WTC11 (cell line): ENCODE data around the gene DYNC1I1. TPM values are rescaled to one million over a fixed set of nuclear protein-coding genes. Genes with fewer than 3 reads are reported as not detected.

Source experiments
- ATAC-seq: fragments of 200-7000 bp; cut with Tn5 transposase; 2 replicates; pipeline ENCODE4 v1.10.0; 2021; ENCODE audit warnings: mild to moderate bottlenecking, moderate library complexity
- CTCF ChIA-PET: fragments of 300-600 bp; sonication (Branson Sonifier 250); formaldehyde crosslinking; loops from one replicate; lab custom pipeline; 2021; ENCODE audit warnings: antibody characterized with exemption; lab: Charles Lee
- POLR2A ChIA-PET: fragments of 350-600 bp; sonication (Branson Sonifier 250); formaldehyde crosslinking; loops from one replicate; lab custom pipeline; 2021; ENCODE audit warnings: antibody characterized with exemption; lab: Charles Lee
- DNase-seq: peaks from one replicate; pipeline ENCODE4 v3.0.0; 2021; ENCODE audit warnings: low spot score
- H3K27ac Mint-ChIP-seq: 2 replicates; pipeline ENCODE4 v1.8.0; 2021; ENCODE audit warnings: mixed read lengths
- H3K27me3 Mint-ChIP-seq: 2 replicates; pipeline ENCODE4 v1.8.0; 2021; ENCODE audit warnings: low read depth, mild to moderate bottlenecking, moderate library complexity, mixed read lengths
- H3K36me3 Mint-ChIP-seq: 2 replicates; pipeline ENCODE4 v1.8.0; 2021; ENCODE audit warnings: mixed read lengths
- H3K4me1 Mint-ChIP-seq: 2 replicates; pipeline ENCODE4 v1.8.0; 2022; ENCODE audit warnings: mixed read lengths
- H3K4me3 Mint-ChIP-seq: 2 replicates; pipeline ENCODE4 v1.8.0; 2021; ENCODE audit warnings: mild to moderate bottlenecking, moderate library complexity, mixed read lengths
- H3K9me3 Mint-ChIP-seq: 2 replicates; pipeline ENCODE4 v1.8.0; 2021; ENCODE audit warnings: mixed read lengths
- ETV6 ChIP-seq: sonication (generic); formaldehyde crosslinking; IDR thresholded peaks from 2 replicates; pipeline ENCODE4 v1.8.1; 2022; ENCODE audit warnings: mild to moderate bottlenecking, missing genetic modification reagents
- FOXJ3 ChIP-seq: sonication (generic); formaldehyde crosslinking; IDR thresholded peaks from 2 replicates; pipeline ENCODE4 v1.9.0; 2021; ENCODE audit warnings: missing genetic modification reagents, mild to moderate bottlenecking, borderline replicate concordance
- FOXK1 ChIP-seq: sonication (generic); formaldehyde crosslinking; IDR thresholded peaks from 2 replicates; pipeline ENCODE4 v1.8.0; 2022; ENCODE audit warnings: mild to moderate bottlenecking, moderate library complexity, missing genetic modification reagents
- GABPB1 ChIP-seq: sonication (generic); formaldehyde crosslinking; IDR thresholded peaks from 2 replicates; pipeline ENCODE4 v1.8.1; 2023; ENCODE audit warnings: mild to moderate bottlenecking, missing genetic modification reagents
- IRF2 ChIP-seq: sonication (generic); formaldehyde crosslinking; IDR thresholded peaks from 2 replicates; pipeline ENCODE4 v1.8.0; 2022; ENCODE audit warnings: low read depth, missing genetic modification reagents, borderline replicate concordance
- KAT7 ChIP-seq: sonication (generic); formaldehyde crosslinking; IDR thresholded peaks from 2 replicates; pipeline ENCODE4 v1.8.1; 2023; ENCODE audit warnings: missing genetic modification reagents, mild to moderate bottlenecking, borderline replicate concordance
- MYBL2 ChIP-seq: sonication (generic); formaldehyde crosslinking; IDR thresholded peaks from 2 replicates; pipeline ENCODE4 v1.8.1; 2023; ENCODE audit warnings: mild to moderate bottlenecking, moderate library complexity, missing genetic modification reagents
- NR1H2 ChIP-seq: sonication (generic); formaldehyde crosslinking; IDR thresholded peaks from 2 replicates; pipeline ENCODE4 v1.9.0; 2021; ENCODE audit warnings: mild to moderate bottlenecking, moderate library complexity, missing genetic modification reagents
- NR2C2 ChIP-seq: sonication (generic); formaldehyde crosslinking; IDR thresholded peaks from 2 replicates; pipeline ENCODE4 v1.8.0; 2022; ENCODE audit warnings: mild to moderate bottlenecking, missing genetic modification reagents
- OVOL2 ChIP-seq: fragments of 250-450 bp; sonication (Bioruptor Pico); IDR thresholded peaks from 2 replicates; pipeline ENCODE4 v1.9.0; 2021; ENCODE audit warnings: mild to moderate bottlenecking, borderline replicate concordance
- RORB ChIP-seq: fragments of 250-450 bp; sonication (Bioruptor Pico); IDR thresholded peaks from 2 replicates; pipeline ENCODE4 v1.9.0; 2021; ENCODE audit warnings: mild to moderate bottlenecking
- SOX15 ChIP-seq: fragments of 250-450 bp; sonication (Bioruptor Pico); IDR thresholded peaks from 2 replicates; pipeline ENCODE4 v1.9.0; 2021; ENCODE audit warnings: mild to moderate bottlenecking
- TEAD4 ChIP-seq: sonication (generic); formaldehyde crosslinking; IDR thresholded peaks from 2 replicates; pipeline ENCODE4 v1.8.0; 2022; ENCODE audit warnings: mild to moderate bottlenecking, missing genetic modification reagents
- ZNF416 ChIP-seq: fragments of 250-450 bp; sonication (Bioruptor Pico); IDR thresholded peaks from 2 replicates; pipeline ENCODE4 v1.9.0; 2021; ENCODE audit warnings: mild to moderate bottlenecking, inconsistent platforms
- ZNF423 ChIP-seq: fragments of 250-450 bp; sonication (Bioruptor Pico); IDR thresholded peaks from 2 replicates; pipeline ENCODE4 v2.1.2; 2022; ENCODE audit warnings: mild to moderate bottlenecking, moderate library complexity
- ZNF671 ChIP-seq: fragments of 250-450 bp; sonication (Bioruptor Pico); IDR thresholded peaks from 2 replicates; pipeline ENCODE4 v1.8.0; 2021; ENCODE audit warnings: mild to moderate bottlenecking
- total RNA-seq: library from RNA; stranded (reverse); gene quantifications from 3 replicates; pipeline ENCODE4 v1.2.3, GENCODE V29; 2021
- TF ChIP-seq, protein P1 (sequence below): sonication (generic); formaldehyde crosslinking; IDR thresholded peaks from 2 replicates; pipeline ENCODE4 v1.8.0; 2022; ENCODE audit warnings: mild to moderate bottlenecking, missing genetic modification reagents
- TF ChIP-seq, protein P2 (sequence below): sonication (generic); formaldehyde crosslinking; IDR thresholded peaks from 2 replicates; pipeline ENCODE4 v1.8.0; 2022; ENCODE audit warnings: mild to moderate bottlenecking, missing genetic modification reagents
- TF ChIP-seq, protein P3 (sequence below): sonication (generic); formaldehyde crosslinking; IDR thresholded peaks from 2 replicates; pipeline ENCODE4 v1.8.0; 2023; ENCODE audit warnings: missing genetic modification reagents, mild to moderate bottlenecking, borderline replicate concordance
- TF ChIP-seq, protein P4 (sequence below): sonication (generic); formaldehyde crosslinking; IDR thresholded peaks from 2 replicates; pipeline ENCODE4 v1.8.1; 2023; ENCODE audit warnings: mild to moderate bottlenecking, missing genetic modification reagents, moderate library complexity
- TF ChIP-seq, protein P5 (sequence below): fragments of 200-600 bp; IDR thresholded peaks from 2 replicates; pipeline ENCODE4 v1.8.0; 2022; ENCODE audit warnings: antibody characterized with exemption
- TF ChIP-seq, protein P6 (sequence below): sonication (generic); formaldehyde crosslinking; IDR thresholded peaks from 2 replicates; pipeline ENCODE4 v1.8.1; 2023; ENCODE audit warnings: mild to moderate bottlenecking, moderate library complexity, missing genetic modification reagents
- TF ChIP-seq, protein P7 (sequence below): sonication (generic); formaldehyde crosslinking; IDR thresholded peaks from 2 replicates; pipeline ENCODE4 v1.8.0; 2023; ENCODE audit warnings: mild to moderate bottlenecking, missing genetic modification reagents

DYNC1I1 gene
- total RNA-seq, 1 experiment from 2014 or later = 2.8 TPM

DNA sequence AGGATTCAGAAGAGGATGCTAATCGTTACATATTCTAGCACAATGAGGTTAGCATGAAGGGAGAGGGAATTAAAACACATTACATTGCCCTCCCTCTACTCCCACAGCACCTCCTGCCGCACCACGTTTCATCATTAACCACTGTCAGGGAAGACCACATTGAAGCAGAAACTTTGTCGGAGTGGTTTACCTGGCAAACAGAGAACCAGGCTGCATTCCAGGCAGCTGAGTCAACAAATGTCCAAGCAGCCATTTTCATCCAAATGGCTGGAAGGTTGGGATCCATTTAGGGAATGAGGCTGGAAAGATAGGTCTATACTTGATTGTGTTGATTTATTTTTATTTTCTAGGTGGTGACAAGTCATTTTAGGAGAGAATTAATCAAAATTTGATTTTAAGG, 273.6 kb downstream of the DYNC1I1 start:
- Mint-ChIP-seq H3K9me3 (no peaks in the 10 kb centered on the region), H3K27me3 (no peaks in the 10 kb centered on the region), H3K4me3 (no peak overlapping the region), H3K27ac (no peak overlapping the region), H3K4me1 (no peaks in the 10 kb centered on the region), H3K36me3 (no peaks in the 10 kb centered on the region)
- no peak for DNase-seq
- TF ChIP-seq MYBL2 (no peak), ETV6 (CRISPR knock-in tag) (no peak), NR2C2 (CRISPR knock-in tag) (no peak), IRF2 (CRISPR knock-in tag) (no peak), GABPB1 (CRISPR knock-in tag) (no peak)
- TF ChIP-seq, protein P1, sequence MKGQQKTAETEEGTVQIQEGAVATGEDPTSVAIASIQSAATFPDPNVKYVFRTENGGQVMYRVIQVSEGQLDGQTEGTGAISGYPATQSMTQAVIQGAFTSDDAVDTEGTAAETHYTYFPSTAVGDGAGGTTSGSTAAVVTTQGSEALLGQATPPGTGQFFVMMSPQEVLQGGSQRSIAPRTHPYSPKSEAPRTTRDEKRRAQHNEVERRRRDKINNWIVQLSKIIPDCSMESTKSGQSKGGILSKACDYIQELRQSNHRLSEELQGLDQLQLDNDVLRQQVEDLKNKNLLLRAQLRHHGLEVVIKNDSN (CRISPR knock-in tag) = no peak
- CTCF ChIA-PET = no interaction called here
- POLR2A ChIA-PET = no interaction called here
- ATAC-seq = peak; percentile 60

DNA sequence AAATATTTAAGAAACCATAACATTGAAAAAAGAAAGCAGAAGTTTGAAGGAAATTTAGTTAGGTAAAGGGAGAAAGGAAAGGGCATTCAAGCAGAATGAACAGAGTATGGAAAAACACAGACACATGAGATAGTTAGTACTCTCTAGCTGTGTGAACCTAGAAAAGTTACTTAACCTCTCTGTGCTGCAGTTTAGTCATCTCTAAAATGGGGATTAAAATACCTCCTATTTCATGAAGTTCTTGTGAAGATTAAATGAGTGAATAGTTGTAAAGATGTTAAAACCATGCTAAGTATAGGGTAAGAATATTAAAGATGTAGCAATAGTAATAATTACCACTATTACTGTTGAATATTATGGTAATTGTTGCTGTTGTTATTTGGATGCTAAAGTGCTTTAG, 279.9 kb downstream of the DYNC1I1 start:
- no peak for ATAC-seq
- H3K4me3 Mint-ChIP-seq = no peak overlapping the region
- H3K36me3 Mint-ChIP-seq = no peaks in the 10 kb centered on the region
- H3K9me3 Mint-ChIP-seq = no peaks in the 10 kb centered on the region
- H3K4me1 Mint-ChIP-seq = no peaks in the 10 kb centered on the region
- no peak for DNase-seq
- CTCF ChIA-PET = no interaction called here
- POLR2A ChIA-PET = no interaction called here
- H3K27ac Mint-ChIP-seq = no peak overlapping the region
- H3K27me3 Mint-ChIP-seq = no peaks in the 10 kb centered on the region
- TF ChIP-seq, protein P2, sequence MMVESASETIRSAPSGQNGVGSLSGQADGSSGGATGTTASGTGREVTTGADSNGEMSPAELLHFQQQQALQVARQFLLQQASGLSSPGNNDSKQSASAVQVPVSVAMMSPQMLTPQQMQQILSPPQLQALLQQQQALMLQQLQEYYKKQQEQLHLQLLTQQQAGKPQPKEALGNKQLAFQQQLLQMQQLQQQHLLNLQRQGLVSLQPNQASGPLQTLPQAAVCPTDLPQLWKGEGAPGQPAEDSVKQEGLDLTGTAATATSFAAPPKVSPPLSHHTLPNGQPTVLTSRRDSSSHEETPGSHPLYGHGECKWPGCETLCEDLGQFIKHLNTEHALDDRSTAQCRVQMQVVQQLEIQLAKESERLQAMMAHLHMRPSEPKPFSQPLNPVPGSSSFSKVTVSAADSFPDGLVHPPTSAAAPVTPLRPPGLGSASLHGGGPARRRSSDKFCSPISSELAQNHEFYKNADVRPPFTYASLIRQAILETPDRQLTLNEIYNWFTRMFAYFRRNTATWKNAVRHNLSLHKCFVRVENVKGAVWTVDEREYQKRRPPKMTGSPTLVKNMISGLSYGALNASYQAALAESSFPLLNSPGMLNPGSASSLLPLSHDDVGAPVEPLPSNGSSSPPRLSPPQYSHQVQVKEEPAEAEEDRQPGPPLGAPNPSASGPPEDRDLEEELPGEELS (CRISPR knock-in tag) = no peak
- TF ChIP-seq FOXK1 (CRISPR knock-in tag) = no peak
- TF ChIP-seq, protein P3, sequence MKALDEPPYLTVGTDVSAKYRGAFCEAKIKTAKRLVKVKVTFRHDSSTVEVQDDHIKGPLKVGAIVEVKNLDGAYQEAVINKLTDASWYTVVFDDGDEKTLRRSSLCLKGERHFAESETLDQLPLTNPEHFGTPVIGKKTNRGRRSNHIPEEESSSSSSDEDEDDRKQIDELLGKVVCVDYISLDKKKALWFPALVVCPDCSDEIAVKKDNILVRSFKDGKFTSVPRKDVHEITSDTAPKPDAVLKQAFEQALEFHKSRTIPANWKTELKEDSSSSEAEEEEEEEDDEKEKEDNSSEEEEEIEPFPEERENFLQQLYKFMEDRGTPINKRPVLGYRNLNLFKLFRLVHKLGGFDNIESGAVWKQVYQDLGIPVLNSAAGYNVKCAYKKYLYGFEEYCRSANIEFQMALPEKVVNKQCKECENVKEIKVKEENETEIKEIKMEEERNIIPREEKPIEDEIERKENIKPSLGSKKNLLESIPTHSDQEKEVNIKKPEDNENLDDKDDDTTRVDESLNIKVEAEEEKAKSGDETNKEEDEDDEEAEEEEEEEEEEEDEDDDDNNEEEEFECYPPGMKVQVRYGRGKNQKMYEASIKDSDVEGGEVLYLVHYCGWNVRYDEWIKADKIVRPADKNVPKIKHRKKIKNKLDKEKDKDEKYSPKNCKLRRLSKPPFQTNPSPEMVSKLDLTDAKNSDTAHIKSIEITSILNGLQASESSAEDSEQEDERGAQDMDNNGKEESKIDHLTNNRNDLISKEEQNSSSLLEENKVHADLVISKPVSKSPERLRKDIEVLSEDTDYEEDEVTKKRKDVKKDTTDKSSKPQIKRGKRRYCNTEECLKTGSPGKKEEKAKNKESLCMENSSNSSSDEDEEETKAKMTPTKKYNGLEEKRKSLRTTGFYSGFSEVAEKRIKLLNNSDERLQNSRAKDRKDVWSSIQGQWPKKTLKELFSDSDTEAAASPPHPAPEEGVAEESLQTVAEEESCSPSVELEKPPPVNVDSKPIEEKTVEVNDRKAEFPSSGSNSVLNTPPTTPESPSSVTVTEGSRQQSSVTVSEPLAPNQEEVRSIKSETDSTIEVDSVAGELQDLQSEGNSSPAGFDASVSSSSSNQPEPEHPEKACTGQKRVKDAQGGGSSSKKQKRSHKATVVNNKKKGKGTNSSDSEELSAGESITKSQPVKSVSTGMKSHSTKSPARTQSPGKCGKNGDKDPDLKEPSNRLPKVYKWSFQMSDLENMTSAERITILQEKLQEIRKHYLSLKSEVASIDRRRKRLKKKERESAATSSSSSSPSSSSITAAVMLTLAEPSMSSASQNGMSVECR (CRISPR knock-in tag) = no peak
- TF ChIP-seq TEAD4 = no peak
- TF ChIP-seq ZNF416 (CRISPR knock-in tag) = no peak
- no peak for TF ChIP-seq ZNF423
- TF ChIP-seq NR2C2 (CRISPR knock-in tag) = no peak
- no peak for TF ChIP-seq ZNF671 (CRISPR knock-in tag)
- no peak for TF ChIP-seq RORB
- TF ChIP-seq OVOL2 (CRISPR knock-in tag) = no peak
- no peak for TF ChIP-seq SOX15 (CRISPR knock-in tag)
- TF ChIP-seq KAT7 (CRISPR knock-in tag) = no peak
- TF ChIP-seq, protein P4, sequence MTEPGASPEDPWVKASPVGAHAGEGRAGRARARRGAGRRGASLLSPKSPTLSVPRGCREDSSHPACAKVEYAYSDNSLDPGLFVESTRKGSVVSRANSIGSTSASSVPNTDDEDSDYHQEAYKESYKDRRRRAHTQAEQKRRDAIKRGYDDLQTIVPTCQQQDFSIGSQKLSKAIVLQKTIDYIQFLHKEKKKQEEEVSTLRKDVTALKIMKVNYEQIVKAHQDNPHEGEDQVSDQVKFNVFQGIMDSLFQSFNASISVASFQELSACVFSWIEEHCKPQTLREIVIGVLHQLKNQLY (CRISPR knock-in tag) = no peak
- TF ChIP-seq, protein P5, sequence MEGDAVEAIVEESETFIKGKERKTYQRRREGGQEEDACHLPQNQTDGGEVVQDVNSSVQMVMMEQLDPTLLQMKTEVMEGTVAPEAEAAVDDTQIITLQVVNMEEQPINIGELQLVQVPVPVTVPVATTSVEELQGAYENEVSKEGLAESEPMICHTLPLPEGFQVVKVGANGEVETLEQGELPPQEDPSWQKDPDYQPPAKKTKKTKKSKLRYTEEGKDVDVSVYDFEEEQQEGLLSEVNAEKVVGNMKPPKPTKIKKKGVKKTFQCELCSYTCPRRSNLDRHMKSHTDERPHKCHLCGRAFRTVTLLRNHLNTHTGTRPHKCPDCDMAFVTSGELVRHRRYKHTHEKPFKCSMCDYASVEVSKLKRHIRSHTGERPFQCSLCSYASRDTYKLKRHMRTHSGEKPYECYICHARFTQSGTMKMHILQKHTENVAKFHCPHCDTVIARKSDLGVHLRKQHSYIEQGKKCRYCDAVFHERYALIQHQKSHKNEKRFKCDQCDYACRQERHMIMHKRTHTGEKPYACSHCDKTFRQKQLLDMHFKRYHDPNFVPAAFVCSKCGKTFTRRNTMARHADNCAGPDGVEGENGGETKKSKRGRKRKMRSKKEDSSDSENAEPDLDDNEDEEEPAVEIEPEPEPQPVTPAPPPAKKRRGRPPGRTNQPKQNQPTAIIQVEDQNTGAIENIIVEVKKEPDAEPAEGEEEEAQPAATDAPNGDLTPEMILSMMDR = no peak
- no peak for TF ChIP-seq FOXJ3 (CRISPR knock-in tag)
- TF ChIP-seq, protein P6, sequence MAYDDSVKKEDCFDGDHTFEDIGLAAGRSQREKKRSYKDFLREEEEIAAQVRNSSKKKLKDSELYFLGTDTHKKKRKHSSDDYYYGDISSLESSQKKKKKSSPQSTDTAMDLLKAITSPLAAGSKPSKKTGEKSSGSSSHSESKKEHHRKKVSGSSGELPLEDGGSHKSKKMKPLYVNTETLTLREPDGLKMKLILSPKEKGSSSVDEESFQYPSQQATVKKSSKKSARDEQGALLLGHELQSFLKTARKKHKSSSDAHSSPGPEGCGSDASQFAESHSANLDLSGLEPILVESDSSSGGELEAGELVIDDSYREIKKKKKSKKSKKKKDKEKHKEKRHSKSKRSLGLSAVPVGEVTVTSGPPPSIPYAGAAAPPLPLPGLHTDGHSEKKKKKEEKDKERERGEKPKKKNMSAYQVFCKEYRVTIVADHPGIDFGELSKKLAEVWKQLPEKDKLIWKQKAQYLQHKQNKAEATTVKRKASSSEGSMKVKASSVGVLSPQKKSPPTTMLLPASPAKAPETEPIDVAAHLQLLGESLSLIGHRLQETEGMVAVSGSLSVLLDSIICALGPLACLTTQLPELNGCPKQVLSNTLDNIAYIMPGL = no peak
- TF ChIP-seq, protein P7, sequence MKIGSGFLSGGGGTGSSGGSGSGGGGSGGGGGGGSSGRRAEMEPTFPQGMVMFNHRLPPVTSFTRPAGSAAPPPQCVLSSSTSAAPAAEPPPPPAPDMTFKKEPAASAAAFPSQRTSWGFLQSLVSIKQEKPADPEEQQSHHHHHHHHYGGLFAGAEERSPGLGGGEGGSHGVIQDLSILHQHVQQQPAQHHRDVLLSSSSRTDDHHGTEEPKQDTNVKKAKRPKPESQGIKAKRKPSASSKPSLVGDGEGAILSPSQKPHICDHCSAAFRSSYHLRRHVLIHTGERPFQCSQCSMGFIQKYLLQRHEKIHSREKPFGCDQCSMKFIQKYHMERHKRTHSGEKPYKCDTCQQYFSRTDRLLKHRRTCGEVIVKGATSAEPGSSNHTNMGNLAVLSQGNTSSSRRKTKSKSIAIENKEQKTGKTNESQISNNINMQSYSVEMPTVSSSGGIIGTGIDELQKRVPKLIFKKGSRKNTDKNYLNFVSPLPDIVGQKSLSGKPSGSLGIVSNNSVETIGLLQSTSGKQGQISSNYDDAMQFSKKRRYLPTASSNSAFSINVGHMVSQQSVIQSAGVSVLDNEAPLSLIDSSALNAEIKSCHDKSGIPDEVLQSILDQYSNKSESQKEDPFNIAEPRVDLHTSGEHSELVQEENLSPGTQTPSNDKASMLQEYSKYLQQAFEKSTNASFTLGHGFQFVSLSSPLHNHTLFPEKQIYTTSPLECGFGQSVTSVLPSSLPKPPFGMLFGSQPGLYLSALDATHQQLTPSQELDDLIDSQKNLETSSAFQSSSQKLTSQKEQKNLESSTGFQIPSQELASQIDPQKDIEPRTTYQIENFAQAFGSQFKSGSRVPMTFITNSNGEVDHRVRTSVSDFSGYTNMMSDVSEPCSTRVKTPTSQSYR (CRISPR knock-in tag) = no peak
- TF ChIP-seq NR1H2 (CRISPR knock-in tag) = no peak
